RPMI7951 (cell line): Measurements from ENCODE around the gene ZNF614. TPM values are rescaled to one million over a fixed set of nuclear protein-coding genes. Genes with fewer than 3 reads are reported as not detected.
"Not testable (repeated sequence)": the region's sequence is repeated elsewhere in the genome, so short reads cannot be mapped to it uniquely, and the experiment has no call there.

Experiments
- DNase-seq: peaks from one replicate; pipeline ENCODE4 v3.0.0-alpha.2; 2012; ENCODE audit warnings: low read depth
- total RNA-seq: library from RNA; depleted of rRNA; stranded (reverse); fragments of >200 nt; shearing (Covaris generic); gene quantifications from 2 replicates; pipeline ENCODE4 v1.2.3, GENCODE V29; 2014; rRNA removed

The ZNF614 gene
- total RNA-seq: 14.2 and 15.4 TPM in 2 replicates

- DNase-seq: peak; percentile 89
These were observed at the start of gene ZNF614 for GRCh38 chr19:52028027-52028779. TSS of gene ZNF614 (minus strand) at chr19:52028379. CDS start at chr19:52025745, 2,634 bp downstream.

DNA sequence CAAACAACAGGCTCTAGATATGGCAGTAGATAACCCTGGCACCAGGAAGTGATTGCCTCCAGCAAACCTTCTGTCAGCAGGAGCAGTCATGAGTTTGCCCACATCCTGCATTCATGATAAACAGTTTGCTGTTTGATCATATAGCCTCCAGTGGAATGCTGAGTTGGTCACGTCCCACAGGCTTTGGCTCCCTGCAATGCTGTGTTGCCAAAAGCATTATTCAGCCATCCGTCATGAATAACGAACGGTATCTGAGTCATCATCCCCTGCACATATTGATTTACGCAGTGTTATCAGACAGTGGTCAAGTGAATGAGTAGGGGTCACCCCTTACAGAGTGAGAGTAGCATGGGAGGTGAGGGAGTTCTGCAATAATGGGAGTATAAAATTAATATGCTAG lies 42.3 kb upstream of the ZNF614 start:
- DNase-seq: peak; percentile 74

DNA sequence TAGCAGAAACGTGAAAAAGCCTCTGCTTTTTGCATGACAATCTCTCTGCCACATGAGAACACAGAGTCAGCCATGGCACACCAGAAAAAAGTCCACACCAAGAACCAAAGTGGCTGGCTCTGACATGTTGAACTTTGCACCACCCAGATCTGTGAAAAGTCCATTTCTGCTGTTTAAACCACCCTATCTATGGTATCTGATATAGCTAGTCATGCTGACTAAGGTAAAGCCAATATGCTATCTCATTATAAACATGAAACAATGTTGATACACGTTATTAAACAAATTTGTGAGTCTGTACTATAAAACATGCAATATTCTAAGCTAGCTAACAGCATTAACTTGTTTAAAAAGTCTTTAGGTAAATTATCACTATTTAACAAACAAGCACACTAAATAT lies 41.5 kb upstream of the ZNF614 start:
- DNase-seq: no peak

DNA sequence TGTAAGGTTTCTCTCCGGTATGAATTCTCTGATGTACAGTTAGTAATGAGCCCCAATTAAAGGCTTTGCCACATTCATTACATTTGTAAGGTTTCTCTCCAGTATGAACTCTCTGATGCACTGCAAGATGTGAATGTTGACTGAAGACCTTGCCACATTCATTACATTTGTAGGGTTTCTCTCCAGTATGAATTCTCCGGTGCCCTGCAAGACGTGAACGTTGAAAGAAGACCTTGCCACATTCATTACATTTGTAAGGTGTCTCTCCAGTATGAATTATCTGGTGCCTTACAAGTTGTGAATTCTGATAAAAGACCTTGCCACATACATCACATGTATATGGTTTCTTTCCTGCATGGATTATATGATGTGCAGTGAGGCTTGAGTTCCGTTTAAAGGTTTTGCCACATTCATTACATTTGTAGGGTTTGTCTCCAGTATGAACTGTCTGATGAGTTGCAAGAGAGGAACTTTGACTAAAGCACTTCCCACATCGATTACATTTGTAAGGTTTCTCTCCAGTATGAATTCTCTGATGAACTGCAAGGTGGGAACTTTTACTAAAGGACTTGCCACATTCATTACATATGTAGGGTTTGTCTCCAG lies 38.2 kb upstream of the ZNF614 start:
- no peak for DNase-seq

- DNase-seq: no peak
These were observed 37.2 kb upstream of the ZNF614 start for GRCh38 chr19:52065399-52065798.

DNA sequence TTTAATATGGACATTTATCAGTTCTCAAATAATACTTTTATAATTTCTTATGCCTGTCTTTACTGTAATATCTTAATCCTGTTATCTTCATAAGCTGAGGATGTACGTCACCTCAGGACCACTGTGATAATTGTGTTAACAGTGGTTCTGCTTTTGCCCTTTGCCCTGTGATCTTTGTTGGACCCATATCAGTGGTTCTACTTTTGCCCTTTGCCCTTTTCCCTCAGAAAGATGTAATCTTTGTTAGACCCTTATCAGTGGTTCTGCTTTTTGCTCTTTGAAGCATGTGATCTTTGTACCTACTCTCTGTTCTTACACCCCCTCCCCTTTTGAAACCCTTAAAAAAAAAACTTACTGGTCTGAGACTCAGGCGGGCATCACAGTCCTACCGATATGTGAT lies 28.3 kb upstream of the ZNF614 start:
- DNase-seq: not testable (repeated sequence)

DNA sequence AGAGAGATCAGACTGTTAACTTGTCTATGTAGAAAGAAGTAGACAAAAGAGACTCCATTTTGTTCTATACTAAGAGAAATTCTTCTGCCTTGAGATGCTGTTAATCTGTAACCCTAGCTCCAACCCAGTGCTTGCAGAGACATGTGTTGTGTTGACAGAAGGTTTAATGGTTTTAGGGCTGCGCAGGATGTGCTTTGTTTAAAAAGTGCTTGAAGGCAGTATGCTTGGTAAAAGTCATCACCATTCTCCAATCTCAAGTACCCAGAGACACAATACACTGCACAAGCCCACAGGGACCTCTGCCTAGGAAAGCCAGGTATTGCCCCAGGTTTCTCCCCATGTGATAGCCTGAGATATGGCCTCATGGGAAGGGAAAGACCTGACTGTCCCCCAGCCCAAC lies 23.6 kb upstream of the ZNF614 start:
- not testable (repeated sequence) for DNase-seq

GRCh38 chr19:52048555-52049501 lies 20.6 kb upstream of the ZNF614 start, which contains the start of gene ZNF432:
TSS of gene ZNF432 (minus strand) at chr19:52048838. CDS start at chr19:52046868, 1,970 bp downstream.
- DNase-seq: peak; percentile 90

DNA sequence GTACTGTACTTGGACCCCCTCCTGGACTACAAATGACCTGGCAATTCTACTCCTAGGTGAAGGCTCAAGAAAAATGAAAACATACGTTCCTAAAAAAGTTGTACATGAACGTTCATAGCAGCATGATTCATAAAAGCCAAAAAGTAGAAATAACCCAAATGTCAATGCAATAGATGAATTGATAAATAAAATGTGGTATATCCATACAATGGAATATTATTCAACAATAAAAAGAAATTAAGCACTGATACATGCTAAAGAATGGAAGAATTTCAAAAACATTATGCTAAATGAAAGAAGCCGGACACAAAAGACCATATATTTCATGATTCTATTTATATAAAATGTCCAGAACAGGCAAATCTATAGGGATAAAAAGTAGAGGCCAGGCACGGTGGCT lies 11.0 kb upstream of the ZNF614 start:
- DNase-seq: no peak

DNA sequence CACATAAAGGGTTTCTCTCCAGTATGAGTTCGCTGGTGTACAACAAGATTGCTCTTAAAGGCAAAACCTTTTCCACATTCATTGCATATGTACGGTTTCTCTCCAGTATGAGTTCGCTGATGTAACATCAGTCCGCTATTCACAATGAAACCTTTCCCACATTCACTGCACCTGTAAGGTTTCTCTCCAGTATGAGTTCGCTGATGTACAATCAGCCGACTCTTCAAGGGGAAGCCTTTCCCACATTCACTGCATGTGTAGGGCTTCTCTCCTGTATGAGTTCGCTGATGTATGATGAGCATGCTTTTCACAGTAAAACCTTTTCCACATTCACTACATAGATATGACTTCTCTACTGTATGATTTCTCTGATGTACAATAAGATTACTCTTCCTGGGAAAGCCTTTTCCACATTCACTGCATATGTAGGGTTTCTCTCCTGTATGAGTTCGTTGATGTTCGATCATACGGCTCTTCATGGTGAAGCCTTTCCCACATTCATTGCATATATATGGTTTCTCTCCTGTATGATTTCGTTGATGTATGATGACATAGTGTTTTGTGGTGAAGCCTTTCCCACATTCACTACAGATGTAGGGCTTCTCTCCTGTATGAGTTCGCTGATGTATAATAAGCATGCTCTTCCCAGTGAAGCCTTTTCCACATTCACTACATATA lies 6.0 kb upstream of the ZNF614 start:
- peak; percentile 25 for DNase-seq

DNA sequence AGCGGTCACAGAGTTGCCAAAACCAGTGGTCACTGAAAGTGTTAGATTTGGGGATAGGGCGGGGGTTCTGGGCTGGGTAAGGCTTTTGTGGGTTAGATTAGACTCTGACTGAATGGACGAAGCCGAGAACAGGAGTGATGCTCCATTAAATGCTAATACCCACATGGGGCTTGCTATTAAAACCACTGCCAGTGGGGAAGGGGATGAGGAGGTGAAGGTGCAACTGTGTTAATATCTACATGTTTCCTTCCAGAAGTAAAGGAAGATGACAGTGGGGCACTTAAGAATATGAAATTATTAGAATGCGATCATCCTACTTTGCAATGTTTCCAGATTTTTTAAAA lies 573 bp upstream of the ZNF614 start:
- no peak for DNase-seq

DNA sequence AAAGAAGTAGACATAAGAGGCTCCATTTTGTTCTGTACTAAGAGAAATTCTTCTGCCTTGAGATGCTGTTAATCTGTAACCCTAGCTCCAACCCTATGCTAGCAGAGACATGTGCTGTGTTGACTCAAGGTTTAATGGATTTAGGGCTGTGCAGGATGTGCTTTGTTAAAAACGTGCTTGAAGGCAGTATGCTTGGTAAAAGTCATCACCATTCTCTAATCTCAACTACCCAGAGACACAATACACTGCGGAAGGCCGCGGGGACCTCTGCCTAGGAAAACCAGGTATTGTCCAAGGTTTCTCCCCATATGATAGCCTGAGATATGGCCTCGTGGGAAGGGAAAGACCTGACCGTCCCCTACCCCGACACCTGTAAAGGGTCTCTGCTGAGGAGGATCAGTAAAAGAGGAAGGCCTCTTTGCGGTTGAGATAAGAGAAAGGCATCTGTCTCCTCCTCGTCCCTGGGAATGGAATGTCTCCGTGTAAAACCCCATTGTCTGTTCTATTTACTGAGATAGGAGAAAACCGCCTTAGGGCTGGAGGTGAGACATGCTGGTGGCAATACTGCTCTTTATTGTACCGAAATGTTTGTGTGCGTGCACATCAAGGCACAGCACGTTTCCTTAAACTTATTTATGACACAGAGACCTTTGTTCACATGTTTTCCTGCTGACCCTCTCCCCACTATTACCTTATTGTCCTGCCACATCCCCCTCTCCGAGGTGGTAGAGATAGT lies 1.8 kb downstream of the ZNF614 start:
- not testable (repeated sequence) for DNase-seq

DNA sequence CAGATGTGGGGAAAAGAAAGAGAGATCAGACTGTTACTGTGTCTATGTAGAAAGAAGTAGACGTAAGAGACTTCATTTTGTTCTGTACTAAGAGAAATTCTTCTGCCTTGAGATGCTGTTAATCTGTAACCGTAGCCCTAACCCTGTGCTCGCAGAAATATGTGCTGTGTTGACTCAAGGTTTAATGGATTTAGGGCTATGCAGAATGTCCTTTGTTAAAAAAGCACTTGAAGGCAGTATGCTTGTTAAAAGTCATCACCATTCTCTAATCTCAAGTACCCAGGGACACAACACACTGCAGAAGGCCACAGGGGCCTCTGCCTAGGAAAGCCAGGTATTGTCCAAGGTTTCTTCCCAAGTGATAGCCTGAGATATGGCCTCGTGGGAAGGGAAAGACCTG lies 3.7 kb downstream of the ZNF614 start:
- not testable (repeated sequence) for DNase-seq

DNA sequence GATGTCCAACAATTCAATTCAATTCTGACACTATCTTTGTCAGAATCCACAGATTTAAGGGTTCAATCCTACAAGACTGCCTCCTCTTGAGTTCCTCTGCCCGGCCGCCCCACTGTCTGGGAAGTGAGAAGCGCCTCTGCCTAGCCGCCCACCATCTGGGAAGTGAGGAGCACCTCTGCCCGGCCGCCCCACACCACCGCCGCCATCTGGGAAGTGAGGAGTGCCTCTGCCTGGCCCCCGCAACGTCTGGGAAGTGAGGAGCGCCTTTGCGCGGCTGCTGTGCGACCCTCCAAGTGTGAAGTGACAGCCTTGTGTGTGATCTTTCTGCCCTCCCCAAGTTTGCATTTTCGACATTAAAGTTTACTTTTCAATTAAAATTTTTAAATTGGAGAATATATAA lies 6.0 kb downstream of the ZNF614 start:
- DNase-seq: no peak

- no peak for DNase-seq
These were observed 7.7 kb downstream of the ZNF614 start for GRCh38 chr19:52020506-52020905.

- no peak for DNase-seq
These were observed 17.5 kb downstream of the ZNF614 start for GRCh38 chr19:52010674-52011073.

DNA sequence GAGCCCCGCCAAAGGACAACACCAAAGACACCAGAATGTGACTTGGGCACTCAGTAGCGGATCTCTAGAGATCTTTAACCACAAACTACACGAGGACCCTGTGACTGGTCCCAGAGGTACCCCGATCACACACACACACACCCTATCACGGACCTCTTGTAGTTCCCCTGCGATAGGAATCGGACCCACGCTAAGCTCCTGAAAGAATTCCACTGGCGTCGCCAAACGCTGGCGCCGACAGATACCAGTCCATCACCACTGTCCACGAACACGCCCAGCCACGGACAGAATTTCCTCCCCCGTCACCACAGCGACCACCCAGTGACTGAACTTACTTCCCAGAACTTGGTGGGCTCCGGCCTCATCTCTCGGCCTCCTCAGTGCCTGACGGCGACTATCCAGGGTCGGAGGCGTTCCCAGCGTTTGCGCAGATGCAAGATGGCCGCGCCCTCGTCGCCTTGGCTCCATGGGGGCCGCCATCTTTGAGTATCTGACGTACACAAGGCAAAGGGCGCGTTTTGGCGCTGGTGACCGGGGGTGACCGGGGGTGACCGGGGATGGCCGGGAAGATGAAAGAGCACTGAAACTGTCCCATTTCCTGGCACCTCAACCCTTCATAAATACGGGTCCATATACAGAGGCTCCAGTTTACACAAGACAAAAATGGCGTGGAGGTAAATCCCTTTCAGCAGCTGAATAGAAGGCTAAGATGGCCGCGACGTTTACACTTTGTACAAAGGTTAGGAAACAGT lies 20.2 kb downstream of the ZNF614 start, which contains the start of gene ZNF615:
Gene ZNF615 (minus strand): TSS at position 406 of the 752 bp plus-strand sequence. CDS start 4,500 bp downstream, outside the sequence.
- peak; percentile 87 for DNase-seq

- no peak for DNase-seq
These were observed 20.8 kb downstream of the ZNF614 start for GRCh38 chr19:52007451-52007805.

- peak; percentile 6 for DNase-seq
These were observed 34.0 kb downstream of the ZNF614 start for GRCh38 chr19:51994048-51994644.

GRCh38 chr19:51993422-51993821 lies 34.8 kb downstream of the ZNF614 start:
- no peak for DNase-seq
